SU-DHL-6 (cell line): ENCODE data around the gene CLIP4.
"Not testable (repeated sequence)": the region's sequence is repeated elsewhere in the genome, so short reads cannot be mapped to it uniquely, and the experiment has no call there.

ENCODE experiments used
- H2AFZ ChIP-seq: fragments of 200-600 bp; sonication (generic); 2 replicates; pipeline ENCODE4 v1.6.1; 2014; ENCODE audit warnings: low read depth, mild to moderate bottlenecking, moderate library complexity, mixed read lengths, antibody characterized with exemption, low read length; ENCODE audit not compliant: severe bottlenecking
- H3F3A ChIP-seq: fragments of 200-600 bp; shearing (Covaris generic); 2 replicates; pipeline ENCODE4 v1.6.0; 2016; ENCODE audit warnings: antibody characterized with exemption, mild to moderate bottlenecking; ENCODE audit not compliant: insufficient read depth
- H3K27ac ChIP-seq: fragments of 200-600 bp; sonication (generic); 2 replicates; pipeline ENCODE4 v1.5.1; 2016; ENCODE audit warnings: low read depth, mild to moderate bottlenecking, low read length, moderate library complexity, mixed read lengths
- H3K27me3 ChIP-seq: fragments of 200-600 bp; sonication (generic), shearing (Covaris generic); 2 replicates; pipeline ENCODE4 v1.6.0; 2014; ENCODE audit warnings: mild to moderate bottlenecking, low read length
- H3K36me3 ChIP-seq: fragments of 200-600 bp; sonication (generic); 2 replicates; pipeline ENCODE4 v1.6.1; 2014; ENCODE audit warnings: mild to moderate bottlenecking, low read length, mixed read lengths
- H3K4me2 ChIP-seq: fragments of 300-600, 200-600 bp; shearing (Covaris generic), sonication (generic); 2 replicates; pipeline ENCODE4 v1.6.0; 2014; ENCODE audit warnings: low read length, low read depth, mild to moderate bottlenecking; ENCODE audit not compliant: poor library complexity, severe bottlenecking
- H3K4me3 ChIP-seq: fragments of 200-600 bp; sonication (generic); 2 replicates; pipeline ENCODE4 v1.5.1; 2014; ENCODE audit warnings: antibody characterized with exemption, low read length, mild to moderate bottlenecking, mixed read lengths; ENCODE audit not compliant: insufficient read depth, poor library complexity, severe bottlenecking
- H3K79me2 ChIP-seq: fragments of 200-600 bp; sonication (generic); 2 replicates; pipeline ENCODE4 v1.6.1; 2014; ENCODE audit warnings: mild to moderate bottlenecking, low read length, moderate library complexity; ENCODE audit not compliant: insufficient read depth
- H3K9ac ChIP-seq: fragments of 200-600 bp; sonication (generic); 2 replicates; pipeline ENCODE4 v1.7.0; 2014; ENCODE audit warnings: mild to moderate bottlenecking, low read length
- H3K9me2 ChIP-seq: fragments of 200-600 bp; sonication (generic); replicated peaks from 2 replicates; pipeline ENCODE4 v1.6.1; 2014; ENCODE audit warnings: low read length; ENCODE audit not compliant: insufficient read depth
- H3K9me3 ChIP-seq: fragments of 200-600 bp; sonication (generic); 2 replicates; pipeline ENCODE4 v1.6.1; 2014; ENCODE audit warnings: low read length, mixed read lengths; ENCODE audit not compliant: insufficient read depth
- H4K20me1 ChIP-seq: fragments of 200-600 bp; sonication (generic); 2 replicates; pipeline ENCODE4 v1.6.1; 2014; ENCODE audit warnings: low read depth, mild to moderate bottlenecking, antibody characterized with exemption, low read length, moderate library complexity, mixed read lengths
- EZH2phosphoT487 ChIP-seq: fragments of 200-600 bp; sonication (generic), shearing (Covaris generic); conservative IDR thresholded peaks from 2 replicates; pipeline ENCODE4 v1.6.1; 2018; ENCODE audit warnings: mild to moderate bottlenecking, antibody characterized with exemption, low read length, moderate library complexity, mixed read lengths
- TF ChIP-seq, protein P1 (sequence below): fragments of 200-600 bp; sonication (generic); IDR thresholded peaks from one replicate; pipeline ENCODE4 v1.5.1; 2017; ENCODE audit warnings: antibody characterized with exemption, mild to moderate bottlenecking, low read length, moderate library complexity; ENCODE audit not compliant: insufficient read depth, poor library complexity, severe bottlenecking

CLIP4 gene

DNA sequence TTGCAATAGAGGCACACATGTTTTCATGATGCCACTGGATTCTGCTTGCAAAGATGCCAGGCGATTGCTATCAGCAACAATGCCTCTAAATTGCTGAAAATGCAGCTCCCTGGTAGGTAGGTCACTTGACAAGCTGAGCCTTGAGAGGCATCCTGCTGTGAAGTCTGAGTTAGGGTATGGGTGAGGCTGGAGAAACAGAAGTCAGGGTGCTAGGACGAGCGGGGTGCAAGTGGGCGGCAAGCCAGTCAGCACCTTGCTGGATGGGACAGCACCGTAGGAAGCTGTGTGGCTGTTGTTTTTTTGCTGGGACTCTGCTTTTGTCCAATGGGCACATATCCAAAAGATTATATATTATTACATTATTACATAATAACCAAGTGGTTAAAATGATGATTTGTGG lies 10.5 kb upstream of the CLIP4 start:
- Histone ChIP-seq H2AFZ (no peak overlapping the region), H3K79me2 (no peaks in the 10 kb centered on the region), H3F3A (no peaks in the 10 kb centered on the region), H3K9ac (no peak overlapping the region), H4K20me1 (no peaks in the 10 kb centered on the region), H3K9me2 (no peaks in the 10 kb centered on the region), H3K4me3 (no peak overlapping the region), H3K27me3 (no peaks in the 10 kb centered on the region), H3K27ac (no peak overlapping the region), H3K36me3 (no peaks in the 10 kb centered on the region), H3K9me3 (no peaks in the 10 kb centered on the region), H3K4me2 (no peak overlapping the region)
- TF ChIP-seq, protein P1, sequence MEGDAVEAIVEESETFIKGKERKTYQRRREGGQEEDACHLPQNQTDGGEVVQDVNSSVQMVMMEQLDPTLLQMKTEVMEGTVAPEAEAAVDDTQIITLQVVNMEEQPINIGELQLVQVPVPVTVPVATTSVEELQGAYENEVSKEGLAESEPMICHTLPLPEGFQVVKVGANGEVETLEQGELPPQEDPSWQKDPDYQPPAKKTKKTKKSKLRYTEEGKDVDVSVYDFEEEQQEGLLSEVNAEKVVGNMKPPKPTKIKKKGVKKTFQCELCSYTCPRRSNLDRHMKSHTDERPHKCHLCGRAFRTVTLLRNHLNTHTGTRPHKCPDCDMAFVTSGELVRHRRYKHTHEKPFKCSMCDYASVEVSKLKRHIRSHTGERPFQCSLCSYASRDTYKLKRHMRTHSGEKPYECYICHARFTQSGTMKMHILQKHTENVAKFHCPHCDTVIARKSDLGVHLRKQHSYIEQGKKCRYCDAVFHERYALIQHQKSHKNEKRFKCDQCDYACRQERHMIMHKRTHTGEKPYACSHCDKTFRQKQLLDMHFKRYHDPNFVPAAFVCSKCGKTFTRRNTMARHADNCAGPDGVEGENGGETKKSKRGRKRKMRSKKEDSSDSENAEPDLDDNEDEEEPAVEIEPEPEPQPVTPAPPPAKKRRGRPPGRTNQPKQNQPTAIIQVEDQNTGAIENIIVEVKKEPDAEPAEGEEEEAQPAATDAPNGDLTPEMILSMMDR: no peak

DNA sequence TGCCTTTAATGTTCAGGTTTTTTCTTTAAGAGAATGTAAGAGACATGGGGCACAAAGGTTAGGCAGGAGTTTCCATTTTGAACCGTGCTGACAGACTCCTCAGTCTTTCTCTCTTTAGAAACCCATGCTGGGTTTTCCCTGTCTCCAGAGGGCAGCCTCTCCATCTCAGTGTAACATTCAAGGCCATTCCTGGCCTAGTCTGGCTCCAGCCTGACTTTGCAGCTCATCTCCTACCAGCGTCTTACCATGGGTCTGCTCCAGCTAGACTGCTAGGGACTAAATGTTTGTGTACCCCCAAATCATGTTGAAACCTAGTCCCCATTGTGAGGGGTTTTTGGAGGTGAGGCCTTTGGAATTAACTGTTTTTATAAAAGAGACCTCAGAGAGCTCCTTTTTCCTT lies 9.8 kb upstream of the CLIP4 start:
- no peaks in the 10 kb centered on the region for H3K9me2 ChIP-seq
- H3K9me3 ChIP-seq: no peaks in the 10 kb centered on the region
- no peak overlapping the region for H3K9ac ChIP-seq
- no peak overlapping the region for H2AFZ ChIP-seq
- no peaks in the 10 kb centered on the region for H4K20me1 ChIP-seq
- H3F3A ChIP-seq: no peaks in the 10 kb centered on the region
- no peak overlapping the region for H3K4me3 ChIP-seq
- H3K36me3 ChIP-seq: no peaks in the 10 kb centered on the region
- H3K4me2 ChIP-seq: no peak overlapping the region
- H3K27ac ChIP-seq: no peak overlapping the region
- TF ChIP-seq, protein P1: no peak
- TF ChIP-seq EZH2phosphoT487: no peak
- H3K79me2 ChIP-seq: no peaks in the 10 kb centered on the region
- no peaks in the 10 kb centered on the region for H3K27me3 ChIP-seq

DNA sequence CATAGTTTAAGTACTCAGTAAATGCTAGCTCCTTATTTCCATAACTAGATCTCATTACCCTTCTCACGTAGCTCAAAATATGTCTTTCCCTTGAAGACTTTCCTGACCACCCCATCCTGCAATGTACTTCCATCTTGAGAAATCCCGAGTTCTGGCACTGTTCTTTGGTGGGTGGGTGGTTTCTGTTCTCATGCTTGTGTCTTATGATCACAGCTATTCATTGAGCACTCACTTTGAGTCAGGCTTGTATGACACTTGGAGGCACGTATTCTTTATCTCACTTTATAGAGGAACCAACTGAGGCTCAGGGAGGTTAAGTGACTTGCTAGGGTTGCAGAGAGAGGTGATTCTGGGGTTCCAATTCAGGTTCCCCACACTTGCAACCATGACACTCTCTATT lies 9.0 kb upstream of the CLIP4 start:
- Histone ChIP-seq H3K79me2 (no peaks in the 10 kb centered on the region), H3F3A (no peaks in the 10 kb centered on the region), H3K36me3 (no peaks in the 10 kb centered on the region), H3K27me3 (no peaks in the 10 kb centered on the region), H3K9me2 (no peaks in the 10 kb centered on the region), H4K20me1 (no peaks in the 10 kb centered on the region), H3K4me3 (no peak overlapping the region), H3K27ac (no peak overlapping the region), H3K4me2 (no peak overlapping the region), H3K9ac (no peak overlapping the region), H3K9me3 (no peaks in the 10 kb centered on the region), H2AFZ (no peak overlapping the region)
- TF ChIP-seq, protein P1: no peak
- TF ChIP-seq EZH2phosphoT487: no peak

DNA sequence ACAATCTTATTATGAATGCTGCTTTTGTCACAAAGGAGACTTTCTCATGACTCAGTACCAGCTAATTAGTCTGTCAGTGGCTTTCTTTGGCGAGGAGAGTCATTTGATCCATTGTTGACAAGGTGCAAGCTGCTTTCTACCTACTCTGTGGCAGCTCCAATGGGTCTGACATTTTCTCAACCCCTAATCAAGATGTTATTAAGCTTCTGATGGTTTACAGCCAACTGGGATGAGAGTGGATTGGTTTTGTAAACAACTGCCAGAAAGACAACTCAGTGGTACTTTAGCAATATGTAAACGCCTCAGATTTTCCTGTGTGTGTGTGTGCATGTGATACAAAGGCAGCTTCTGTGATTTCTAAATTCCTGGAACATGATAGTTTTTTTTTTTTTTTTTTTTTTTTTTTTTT lies 8.2 kb upstream of the CLIP4 start:
- H3K27ac ChIP-seq: no peak overlapping the region
- no peak overlapping the region for H3K9ac ChIP-seq
- H3K4me3 ChIP-seq: no peak overlapping the region
- no peak overlapping the region for H3K4me2 ChIP-seq
- H4K20me1 ChIP-seq: no peaks in the 10 kb centered on the region
- H3K9me3 ChIP-seq: no peaks in the 10 kb centered on the region
- H3K36me3 ChIP-seq: no peaks in the 10 kb centered on the region
- no peaks in the 10 kb centered on the region for H3K27me3 ChIP-seq
- no peaks in the 10 kb centered on the region for H3K79me2 ChIP-seq
- no peaks in the 10 kb centered on the region for H3K9me2 ChIP-seq
- TF ChIP-seq, protein P1: no peak
- no peak for TF ChIP-seq EZH2phosphoT487
- no peaks in the 10 kb centered on the region for H3F3A ChIP-seq
- H2AFZ ChIP-seq: no peak overlapping the region

DNA sequence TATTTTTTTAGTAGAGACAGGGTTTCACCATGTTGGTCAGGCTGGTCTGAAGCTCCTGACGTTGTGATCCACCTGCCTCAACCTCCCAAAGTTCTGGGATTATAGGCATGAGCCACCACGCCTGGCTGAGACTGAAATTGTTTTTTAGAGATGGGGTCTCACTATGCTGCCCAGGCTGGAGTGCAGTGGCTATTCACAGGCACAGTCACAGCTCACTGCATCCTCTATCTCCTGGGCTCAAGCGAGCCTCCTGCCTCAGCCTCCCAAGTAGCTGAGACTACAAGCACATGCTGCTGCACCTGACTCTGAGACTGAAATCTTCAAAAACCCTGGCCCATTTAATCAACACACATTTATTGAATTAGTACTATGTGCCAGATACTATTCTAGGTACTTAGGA lies 7.7 kb upstream of the CLIP4 start:
- not testable (repeated sequence) for H3K36me3 ChIP-seq, H3K9me3 ChIP-seq, H3K4me3 ChIP-seq, H3K79me2 ChIP-seq, H2AFZ ChIP-seq, H4K20me1 ChIP-seq, H3K27me3 ChIP-seq, H3F3A ChIP-seq, H3K27ac ChIP-seq, H3K4me2 ChIP-seq, H3K9ac ChIP-seq, H3K9me2 ChIP-seq
